WI38 (cell line): ENCODE results near the gene TOP3A.

Source experiments
- H3K4me3 ChIP-seq: 2 replicates; pipeline ENCODE4 v1.5.1; 2011; ENCODE audit warnings: low read depth, mild to moderate bottlenecking, control low read depth, low read length
- CTCF ChIP-seq: IDR thresholded peaks from 2 replicates; pipeline ENCODE4 v1.5.1; 2012; ENCODE audit warnings: low read depth, mild to moderate bottlenecking, control low read depth, low read length

TOP3A gene

GRCh38 chr17:18323007-18323406 lies 8.2 kb upstream of the TOP3A start:
- no peak for TF ChIP-seq CTCF
- no peak overlapping the region for H3K4me3 ChIP-seq

GRCh38 chr17:18322522-18322921 lies 7.7 kb upstream of the TOP3A start:
- no peak overlapping the region for H3K4me3 ChIP-seq
- no peak for TF ChIP-seq CTCF

- no peak overlapping the region for H3K4me3 ChIP-seq
- TF ChIP-seq CTCF, result no peak
Observed at GRCh38 chr17:18321309-18321708, 6.5 kb upstream of the TOP3A start.

- no peak overlapping the region for H3K4me3 ChIP-seq
- no peak for TF ChIP-seq CTCF
Observed at GRCh38 chr17:18320301-18320700, 5.5 kb upstream of the TOP3A start.

GRCh38 chr17:18319604-18320256 lies 4.9 kb upstream of the TOP3A start:
- no peak overlapping the region for H3K4me3 ChIP-seq
- TF ChIP-seq CTCF, result peak; percentile 40

- no peak overlapping the region for H3K4me3 ChIP-seq
- no peak for TF ChIP-seq CTCF
Observed at GRCh38 chr17:18318771-18319450, 4.1 kb upstream of the TOP3A start.

GRCh38 chr17:18318117-18318516 lies 3.3 kb upstream of the TOP3A start:
- TF ChIP-seq CTCF, result no peak
- no peak overlapping the region for H3K4me3 ChIP-seq
